Measurements from ENCODE around the gene RPL18.

The RPL18 gene

GRCh38 chr19:48618278-48618915 lies 581 bp downstream of the RPL18 start:
- Mint-ChIP-seq H3K27ac (peak overlapping the region; percentile 100), H3K9me3 (no peaks in the 10 kb centered on the region), H3K36me3 (peaks cover 58 to 71% of the 10 kb centered on the region in 2 donors), H3K27me3 (no peaks in the 10 kb centered on the region), H3K4me1 (peaks cover 44 to 65% of the 10 kb centered on the region in 2 donors), H3K4me3 (peak overlapping the region; percentile 89 to 99)
- ATAC-seq (replicated peaks) (no peak), DNase-seq (no peak)

- Mint-ChIP-seq H3K9me3 (no peaks in the 10 kb centered on the region), H3K36me3 (peaks cover 56 to 67% of the 10 kb centered on the region in 2 donors), H3K4me1 (peaks cover 41 to 56% of the 10 kb centered on the region in 2 donors), H3K4me3 (peak overlapping the region; percentile 89 to 99), H3K27ac (peak overlapping the region; percentile 100), H3K27me3 (no peaks in the 10 kb centered on the region)
- ATAC-seq (replicated peaks) (no peak), DNase-seq (no peak)
Measured at GRCh38 chr19:48617146-48617937, 1.6 kb downstream of the RPL18 start.

GRCh38 chr19:48616491-48617056 lies 2.4 kb downstream of the RPL18 start:
- Mint-ChIP-seq H3K27ac (peak overlapping the region; percentile 92), H3K36me3 (peaks cover 60 to 70% of the 10 kb centered on the region in 2 donors), H3K4me3 (peak overlapping the region; percentile 89 to 99), H3K9me3 (no peaks in the 10 kb centered on the region), H3K4me1 (peaks cover 37 to 49% of the 10 kb centered on the region in 2 donors), H3K27me3 (no peaks in the 10 kb centered on the region)
- DNase-seq (no peak), ATAC-seq (replicated peaks) (no peak)

GRCh38 chr19:48616041-48616436 lies 2.9 kb downstream of the RPL18 start:
- H3K9me3 Mint-ChIP-seq, result no peaks in the 10 kb centered on the region
- H3K4me1 Mint-ChIP-seq, result peaks cover 34 to 45% of the 10 kb centered on the region in 2 donors
- ATAC-seq (replicated peaks) (no peak), DNase-seq (no peak)
- H3K4me3 Mint-ChIP-seq, result peak overlapping the region; percentile 89 to 99
- peak overlapping the region; percentile 92 for H3K27ac Mint-ChIP-seq
- no peaks in the 10 kb centered on the region for H3K27me3 Mint-ChIP-seq
- H3K36me3 Mint-ChIP-seq, result peaks cover 56 to 66% of the 10 kb centered on the region in 2 donors

- DNase-seq (no peak), ATAC-seq (replicated peaks) (no peak)
- Mint-ChIP-seq H3K4me1 (peaks cover 37 to 45% of the 10 kb centered on the region in 2 donors), H3K9me3 (no peaks in the 10 kb centered on the region), H3K27ac (peak overlapping the region; percentile 92), H3K36me3 (peaks cover 56 to 70% of the 10 kb centered on the region in 2 donors), H3K4me3 (peak overlapping the region; percentile 48 to 70), H3K27me3 (no peaks in the 10 kb centered on the region)
Measured at GRCh38 chr19:48615231-48616040, 3.5 kb downstream of the RPL18 start.

GRCh38 chr19:48614436-48615230 lies 4.3 kb downstream of the RPL18 start, which contains the start of gene FAM83E:
Gene FAM83E (minus strand): TSS chr19:48615076. CDS start chr19:48613372, 1,704 bp downstream.
- peak within 1 kb of the TSS; percentile 92 for H3K27ac Mint-ChIP-seq
- H3K36me3 Mint-ChIP-seq, result peaks cover 55 to 68% of the 10 kb centered on the region in 2 donors
- no peaks in the 10 kb centered on the region for H3K9me3 Mint-ChIP-seq
- no peaks in the 10 kb centered on the region for H3K27me3 Mint-ChIP-seq
- DNase-seq, result no peak
- peak within 1 kb of the TSS; percentile 48 to 99 for H3K4me3 Mint-ChIP-seq
- ATAC-seq (replicated peaks), result no peak
- H3K4me1 Mint-ChIP-seq, result peaks cover 31 to 38% of the 10 kb centered on the region in 2 donors

- no peaks in the 10 kb centered on the region for H3K9me3 Mint-ChIP-seq
- H3K36me3 Mint-ChIP-seq, result peaks cover 52 to 65% of the 10 kb centered on the region in 2 donors
- H3K4me3 Mint-ChIP-seq, result peak overlapping the region in 1 of 2 donors; percentile 39
- no peak for DNase-seq
- no peaks in the 10 kb centered on the region for H3K27me3 Mint-ChIP-seq
- H3K27ac Mint-ChIP-seq, result peak overlapping the region; percentile 92
- peak; percentile 6 to 18 for ATAC-seq (replicated peaks)
- H3K4me1 Mint-ChIP-seq, result peaks cover 31 to 41% of the 10 kb centered on the region in 2 donors
Measured at GRCh38 chr19:48613852-48614435, 5.0 kb downstream of the RPL18 start.

GRCh38 chr19:48613024-48613851 lies 5.7 kb downstream of the RPL18 start:
- peak overlapping the region in 1 of 2 donors; percentile 39 for H3K4me3 Mint-ChIP-seq
- no peaks in the 10 kb centered on the region for H3K27me3 Mint-ChIP-seq
- peak in 1 of 2 donors; percentile 2 for ATAC-seq (replicated peaks)
- no peaks in the 10 kb centered on the region for H3K9me3 Mint-ChIP-seq
- peaks cover 45 to 58% of the 10 kb centered on the region in 2 donors for H3K36me3 Mint-ChIP-seq
- no peak for DNase-seq
- peak overlapping the region; percentile 92 for H3K27ac Mint-ChIP-seq
- H3K4me1 Mint-ChIP-seq, result peaks cover 35 to 41% of the 10 kb centered on the region in 2 donors

GRCh38 chr19:48611872-48612271 lies 7.1 kb downstream of the RPL18 start:
- Mint-ChIP-seq H3K27ac (no peak overlapping the region), H3K36me3 (peaks cover 33 to 44% of the 10 kb centered on the region in 2 donors), H3K9me3 (no peaks in the 10 kb centered on the region), H3K4me3 (no peak overlapping the region), H3K27me3 (no peaks in the 10 kb centered on the region), H3K4me1 (peaks cover 31 to 34% of the 10 kb centered on the region in 2 donors)
- ATAC-seq (replicated peaks) (no peak), DNase-seq (no peak)

- Mint-ChIP-seq H3K36me3 (peaks cover 13 to 24% of the 10 kb centered on the region in 2 donors), H3K27me3 (no peaks in the 10 kb centered on the region), H3K27ac (no peak overlapping the region), H3K9me3 (no peaks in the 10 kb centered on the region), H3K4me1 (peaks cover 13 to 21% of the 10 kb centered on the region in 2 donors), H3K4me3 (no peak overlapping the region)
- DNase-seq, result no peak
- no peak for ATAC-seq (replicated peaks)
Measured at GRCh38 chr19:48609571-48610108, 9.3 kb downstream of the RPL18 start.

GRCh38 chr19:48608798-48609263 lies 10.1 kb downstream of the RPL18 start:
- ATAC-seq (replicated peaks), result peak; percentile 89 to 94
- peak; percentile 60 for DNase-seq
- Mint-ChIP-seq H3K36me3 (peaks cover 7 to 16% of the 10 kb centered on the region in 2 donors), H3K27me3 (no peaks in the 10 kb centered on the region), H3K9me3 (no peaks in the 10 kb centered on the region), H3K27ac (peak overlapping the region; percentile 88), H3K4me3 (peak overlapping the region; percentile 47 to 48), H3K4me1 (peaks cover 13 to 15% of the 10 kb centered on the region in 2 donors)

GRCh38 chr19:48607359-48607755 lies 11.6 kb downstream of the RPL18 start:
- no peak overlapping the region for H3K27ac Mint-ChIP-seq
- H3K4me1 Mint-ChIP-seq, result peaks cover 11 to 13% of the 10 kb centered on the region in 2 donors
- ATAC-seq (replicated peaks) (no peak), DNase-seq (no peak)
- H3K27me3 Mint-ChIP-seq, result no peaks in the 10 kb centered on the region
- H3K4me3 Mint-ChIP-seq, result no peak overlapping the region
- peaks cover 4 to 11% of the 10 kb centered on the region in 2 donors for H3K36me3 Mint-ChIP-seq
- no peaks in the 10 kb centered on the region for H3K9me3 Mint-ChIP-seq

All from stimulated activated naive B cell treated with anti-CD40 and anti-IgM and Interleukin-4, amounts not matched to agents 10 μg/mL and 1 μg/mL and 100 μg/mL, for 72 hours (primary cell).